ENCODE measurements around the gene TACSTD2.

GRCh38 chr1:58594546-58594945, 17.5 kb upstream of the TACSTD2 start:
- TF ChIP-seq SP1 (IDR thresholded peaks at IDR 0.05) (no peak), TARDBP (IDR thresholded peaks at IDR 0.05) (no peak), FOXA1 (IDR thresholded peaks at IDR 0.05) (no peak), FOXM1 (IDR thresholded peaks at IDR 0.05; ENCODE audit: borderline replicate concordance) (no peak), L3MBTL2 (conservative IDR thresholded peaks at IDR 0.05) (no peak), SUZ12 (IDR thresholded peaks at IDR 0.05) (no peak), ARNT (IDR thresholded peaks at IDR 0.05) (no peak), LEF1 (IDR thresholded peaks at IDR 0.05; ENCODE audit: borderline replicate concordance) (no peak), BHLHE40 (IDR thresholded peaks at IDR 0.05; ENCODE audit: borderline replicate concordance) (no peak), HDGF (IDR thresholded peaks at IDR 0.05; ENCODE audit: borderline replicate concordance) (no peak), FOXK2 (IDR thresholded peaks at IDR 0.05) (no peak)

All from HEK293T (cell line).